B cell (primary cell): Measurements from ENCODE around the gene PTPRT. TPM values are rescaled to one million over a fixed set of nuclear protein-coding genes. Genes with fewer than 3 reads are reported as not detected.

Source experiments
- ATAC-seq: fragments of 200-7000 bp; cut with Tn5 transposase; one replicate; pipeline ENCODE4 v1.10.0; 2021; ENCODE audit warnings: low read depth, mild to moderate bottlenecking, moderate number of reproducible peaks, moderate library complexity
- CTCF ChIA-PET: fragments of 350-600 bp; sonication (Branson Sonifier 250); formaldehyde crosslinking; loops from one replicate; lab custom pipeline; 2021; ENCODE audit warnings: antibody characterized with exemption, inconsistent platforms; lab: Charles Lee
- POLR2A ChIA-PET: fragments of 350-600 bp; sonication (Branson Sonifier 250); formaldehyde crosslinking; loops from one replicate; lab custom pipeline; 2021; ENCODE audit warnings: antibody characterized with exemption; lab: Charles Lee
- DNase-seq: peaks from one replicate; pipeline ENCODE4 v3.0.0; 2013
- H2AFZ ChIP-seq: 2 replicates; pipeline ENCODE4 v1.6.1; 2012; ENCODE audit warnings: mild to moderate bottlenecking, low read depth, low read length; ENCODE audit not compliant: insufficient read depth, poor library complexity, severe bottlenecking
- H3K27ac ChIP-seq, 2 donors: 1 replicate in 1 of 2; 2 replicates in 1 of 2; pipeline ENCODE4 v1.5.1; 2012 to 2013; ENCODE audit warnings: low read length in 2 of 2, mild to moderate bottlenecking in 2 of 2, moderate library complexity in 1 of 2
- H3K27me3 ChIP-seq, 4 experiments: fragments of 200-600 bp in 1 of 4; sonication (generic) in 1 of 4; replicated peaks in 1 of 4; 1 replicate in 2 of 4; 2 replicates in 2 of 4; pipeline versions ENCODE4 v1.6.1 to v1.7.0; 2013 to 2016; ENCODE audit warnings: low read length in 3 of 4, mild to moderate bottlenecking in 2 of 4, mixed read lengths in 1 of 4, moderate library complexity in 1 of 4; ENCODE audit not compliant: insufficient read depth in 4 of 4, control insufficient read depth in 3 of 4; ENCODE audit errors: control extremely low read depth in 1 of 4
- H3K36me3 ChIP-seq, 2 experiments: replicated peaks in 1 of 2; 1 replicate in 1 of 2; 2 replicates in 1 of 2; pipeline versions ENCODE4 v1.6.1 to v1.7.1; 2013; ENCODE audit warnings: low read length in 1 of 2; ENCODE audit not compliant: insufficient read depth in 2 of 2, control insufficient read depth in 1 of 2; ENCODE audit errors: control extremely low read depth in 1 of 2, extremely low read depth in 1 of 2
- H3K4me1 ChIP-seq, 2 donors: fragments of 200-600 bp in 1 of 2; sonication (generic) in 1 of 2; 1 replicate in 1 of 2; 2 replicates in 1 of 2; pipeline versions ENCODE4 v1.5.1 to v1.6.1; 2013 to 2017; ENCODE audit warnings: low read length in 2 of 2; ENCODE audit not compliant: control insufficient read depth in 2 of 2, insufficient read depth in 2 of 2
- H3K4me2 ChIP-seq: replicated peaks from 2 replicates; pipeline ENCODE3; 2012; ENCODE audit warnings: mild to moderate bottlenecking, low read depth, low read length; ENCODE audit not compliant: poor library complexity, severe bottlenecking
- H3K4me3 ChIP-seq, 5 experiments: fragments of 200-600 bp in 1 of 5; sonication (generic) in 1 of 5; 1 replicate in 3 of 5; 2 replicates in 2 of 5; pipeline versions ENCODE4 v1.5.1 to v1.7.0; 2011 to 2016; ENCODE audit warnings: low read length in 4 of 5, mild to moderate bottlenecking in 4 of 5, low read depth in 2 of 5, control low read depth in 1 of 5, moderate library complexity in 1 of 5; ENCODE audit not compliant: insufficient read depth in 1 of 5; ENCODE audit errors: control extremely low read depth in 1 of 5, extremely low read depth in 1 of 5
- H3K79me2 ChIP-seq: fragments of 200-600 bp; sonication (generic); one replicate; pipeline ENCODE4 v1.6.0; 2016; ENCODE audit warnings: low read length; ENCODE audit not compliant: control insufficient read depth, insufficient read depth
- H3K9ac ChIP-seq: fragments of 200-600 bp; sonication (generic); 2 replicates; pipeline ENCODE4 v1.6.1; 2017; ENCODE audit warnings: mild to moderate bottlenecking, low read length, moderate library complexity
- H3K9me3 ChIP-seq, 3 donors: one replicate each; pipeline versions ENCODE4 v1.6.1 to v1.7.1; 2013; ENCODE audit warnings: low read length in 2 of 3; ENCODE audit not compliant: control insufficient read depth in 2 of 3, insufficient read depth in 1 of 3; ENCODE audit errors: control extremely low read depth in 1 of 3
- H4K20me1 ChIP-seq: 2 replicates; pipeline ENCODE4 v1.6.0; 2012; ENCODE audit warnings: mild to moderate bottlenecking, low read length; ENCODE audit not compliant: insufficient read depth, control insufficient read depth, poor library complexity, severe bottlenecking
- H3K27ac Mint-ChIP-seq: one replicate; pipeline ENCODE4 v1.8.0; 2021; ENCODE audit warnings: mixed read lengths
- H3K27me3 Mint-ChIP-seq: one replicate; pipeline ENCODE4 v1.8.0; 2021; ENCODE audit warnings: mixed read lengths
- H3K4me1 Mint-ChIP-seq: one replicate; pipeline ENCODE4 v1.8.0; 2021; ENCODE audit warnings: mixed read lengths
- H3K4me3 Mint-ChIP-seq: one replicate; pipeline ENCODE4 v1.8.0; 2021; ENCODE audit warnings: mixed read lengths
- H3K9me3 Mint-ChIP-seq: one replicate; pipeline ENCODE4 v1.8.0; 2022; ENCODE audit warnings: mixed read lengths; ENCODE audit not compliant: insufficient read depth
- EZH2 ChIP-seq: IDR thresholded peaks from 2 replicates; pipeline ENCODE4 v1.6.1; 2012; ENCODE audit warnings: borderline replicate concordance, low read depth, mild to moderate bottlenecking, moderate library complexity, low read length; ENCODE audit not compliant: insufficient read depth, poor library complexity, severe bottlenecking
- WGBS: methylation state at CpG from one replicate; pipeline ENCODE4 v1.1.5; 2013; ENCODE audit warnings: missing lambda C conversion rate; ENCODE audit not compliant: insufficient coverage; 5-methylcytosine and 5-hydroxymethylcytosine counted together
- intact Hi-C: fragments of 100-400 bp; cut with micrococcal nuclease; formaldehyde crosslinking; loops from one replicate; pipeline ENCODE4 v1.10.0; 2022
- polyA plus RNA-seq: library from polyadenylated mRNA; depleted of rRNA; stranded (reverse); fragments of >200 nt; gene quantifications from 2 replicates; pipeline ENCODE4 v1.2.3, GENCODE V29; 2012
- total RNA-seq, 2 donors: library from RNA; stranded (reverse); fragments of 120-200 nt in 1 of 2; gene quantifications; 1 replicate in 1 of 2; 2 replicates in 1 of 2; pipeline versions ENCODE4 v1.2.3 to v1.2.4, GENCODE V29; 2013 to 2022
- TF ChIP-seq, protein P1 (sequence below): fragments of 200-600 bp; IDR thresholded peaks from one replicate; pipeline ENCODE4 v1.8.0; 2022; ENCODE audit warnings: antibody characterized with exemption, mild to moderate bottlenecking

Gene PTPRT
- total and polyA plus RNA-seq, 2 donors (not counting 1 experiment from before 2014, with no cell fraction given): not detected

DNA sequence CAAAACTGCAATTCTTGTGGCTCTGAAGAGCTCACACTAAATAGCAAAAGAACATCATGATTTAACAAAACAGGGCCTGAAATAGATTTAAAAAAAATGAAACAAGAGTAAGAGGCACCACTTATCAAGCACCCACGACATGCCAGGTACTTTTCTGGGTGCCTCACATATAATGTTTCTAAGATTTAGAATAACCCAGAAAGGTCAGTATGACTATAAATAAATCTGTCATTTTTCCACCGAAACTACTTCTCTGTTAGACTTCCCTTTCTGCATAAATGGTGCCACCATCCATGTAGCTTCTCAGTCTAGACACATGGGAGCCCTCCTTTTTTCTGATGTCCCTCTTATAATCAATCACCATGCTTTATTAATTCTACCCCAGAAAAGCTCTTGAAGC, 919.2 kb downstream of the PTPRT start:
- Mint-ChIP-seq H3K4me1 (no peaks in the 10 kb centered on the region), H3K27me3 (no peaks in the 10 kb centered on the region), H3K27ac (no peak overlapping the region), H3K9me3 (no peaks in the 10 kb centered on the region), H3K4me3 (no peak overlapping the region)
- H3K27me3 ChIP-seq: no peaks in the 10 kb centered on the region
- CTCF ChIA-PET: no interaction called here
- 7% methylated on average over 1 of the region's 2 CpGs for WGBS
- H3K9ac ChIP-seq: no peak overlapping the region
- no peaks in the 10 kb centered on the region for H4K20me1 ChIP-seq
- H3K4me2 ChIP-seq: no peak overlapping the region
- H2AFZ ChIP-seq: no peak overlapping the region
- no peaks in the 10 kb centered on the region for H3K4me1 ChIP-seq
- ATAC-seq (no peak), DNase-seq (no peak)
- no peak overlapping the region for H3K27ac ChIP-seq
- peaks cover 0 to 7% (median 0%) of the 10 kb centered on the region in 3 donors for H3K9me3 ChIP-seq
- no peaks in the 10 kb centered on the region for H3K79me2 ChIP-seq
- TF ChIP-seq EZH2: no peak
- TF ChIP-seq, protein P1, sequence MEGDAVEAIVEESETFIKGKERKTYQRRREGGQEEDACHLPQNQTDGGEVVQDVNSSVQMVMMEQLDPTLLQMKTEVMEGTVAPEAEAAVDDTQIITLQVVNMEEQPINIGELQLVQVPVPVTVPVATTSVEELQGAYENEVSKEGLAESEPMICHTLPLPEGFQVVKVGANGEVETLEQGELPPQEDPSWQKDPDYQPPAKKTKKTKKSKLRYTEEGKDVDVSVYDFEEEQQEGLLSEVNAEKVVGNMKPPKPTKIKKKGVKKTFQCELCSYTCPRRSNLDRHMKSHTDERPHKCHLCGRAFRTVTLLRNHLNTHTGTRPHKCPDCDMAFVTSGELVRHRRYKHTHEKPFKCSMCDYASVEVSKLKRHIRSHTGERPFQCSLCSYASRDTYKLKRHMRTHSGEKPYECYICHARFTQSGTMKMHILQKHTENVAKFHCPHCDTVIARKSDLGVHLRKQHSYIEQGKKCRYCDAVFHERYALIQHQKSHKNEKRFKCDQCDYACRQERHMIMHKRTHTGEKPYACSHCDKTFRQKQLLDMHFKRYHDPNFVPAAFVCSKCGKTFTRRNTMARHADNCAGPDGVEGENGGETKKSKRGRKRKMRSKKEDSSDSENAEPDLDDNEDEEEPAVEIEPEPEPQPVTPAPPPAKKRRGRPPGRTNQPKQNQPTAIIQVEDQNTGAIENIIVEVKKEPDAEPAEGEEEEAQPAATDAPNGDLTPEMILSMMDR: no peak
- H3K4me3 ChIP-seq: no peak overlapping the region
- no peaks in the 10 kb centered on the region for H3K36me3 ChIP-seq
- POLR2A ChIA-PET: no interaction called here
- intact Hi-C loops: no loop called here

DNA sequence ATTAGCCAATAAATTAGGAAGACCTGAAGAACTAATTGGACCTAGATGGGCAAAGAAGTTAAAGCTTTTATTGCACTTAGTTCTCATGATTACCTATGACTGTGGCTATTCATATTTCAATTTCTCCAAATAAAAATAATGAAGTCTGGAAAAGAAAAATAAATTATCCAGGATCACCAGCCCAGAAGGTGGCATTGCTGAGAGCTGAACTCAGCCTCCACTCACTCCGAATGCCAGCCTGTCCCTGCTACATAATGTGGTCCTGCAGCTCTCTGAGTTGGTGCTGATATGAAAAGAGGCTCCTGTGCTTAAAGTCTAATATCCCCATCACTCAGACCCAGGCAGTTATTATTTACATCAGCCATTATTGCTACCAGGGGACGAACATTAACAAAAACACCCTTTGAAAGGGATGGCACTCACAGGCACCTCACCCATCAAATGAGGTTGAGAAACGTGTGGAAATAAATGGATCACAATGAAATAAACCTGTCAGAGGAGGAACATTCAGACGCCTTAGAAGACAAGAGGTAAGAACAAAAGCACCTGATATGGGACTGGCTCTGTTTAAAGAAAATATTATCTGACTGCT, 921.8 kb downstream of the PTPRT start:
- Histone ChIP-seq H4K20me1 (no peaks in the 10 kb centered on the region), H3K36me3 (no peaks in the 10 kb centered on the region), H3K27ac (no peak overlapping the region), H3K4me1 (no peaks in the 10 kb centered on the region), H3K27me3 (no peaks in the 10 kb centered on the region), H3K79me2 (no peaks in the 10 kb centered on the region), H3K9me3 (peaks cover 0 to 14% (median 0%) of the 10 kb centered on the region in 3 donors), H3K9ac (no peak overlapping the region), H3K4me2 (no peak overlapping the region), H2AFZ (no peak overlapping the region), H3K4me3 (no peak overlapping the region)
- DNase-seq (no peak), ATAC-seq (no peak)
- Mint-ChIP-seq H3K4me3 (no peak overlapping the region), H3K9me3 (peaks cover under 1% of the 10 kb centered on the region), H3K27me3 (no peaks in the 10 kb centered on the region), H3K4me1 (no peaks in the 10 kb centered on the region), H3K27ac (no peak overlapping the region)
- 60% methylated on average over 1 of the region's 4 CpGs for WGBS
- intact Hi-C loops: no loop called here
- ChIA-PET CTCF (no interaction called here), POLR2A (no interaction called here)
- no peak for TF ChIP-seq EZH2
- TF ChIP-seq, protein P1: no peak
